Ovary (tissue), 3 donors: ENCODE data around the gene CCNE1.

Source experiments
- CTCF ChIP-seq, 3 donors: fragments of 450-650 bp in 2 of 3; fragments of 200-600 bp in 1 of 3; IDR thresholded peaks; one replicate each; pipeline versions ENCODE4 v1.5.1 to v1.8.0; 2016 to 2022; ENCODE audit warnings: antibody characterized with exemption in 3 of 3, mild to moderate bottlenecking in 1 of 3
- EP300 ChIP-seq: sonication (generic); formaldehyde crosslinking; IDR thresholded peaks from one replicate; pipeline ENCODE4 v1.6.1; 2017; ENCODE audit warnings: antibody characterized with exemption
- POLR2A ChIP-seq: fragments of 450-650 bp; IDR thresholded peaks from one replicate; pipeline ENCODE4 v1.6.1; 2017; ENCODE audit warnings: antibody characterized with exemption, mild to moderate bottlenecking, moderate library complexity
- donor health status: DM: no; HTN: no; CAD: no.

- TF ChIP-seq POLR2A: no peak
- TF ChIP-seq CTCF (IDR thresholded peaks at IDR 0.05): no peak
- TF ChIP-seq EP300: no peak
Observed at GRCh38 chr19:29785955-29786589, 25.7 kb upstream of the CCNE1 start.
